ENCODE data around the gene PLEKHG5.

PLEKHG5 gene

GRCh38 chr1:6491480-6491962, at the start of gene PLEKHG5:
TSS of gene PLEKHG5 (minus strand) at chr1:6491667. CDS start at chr1:6477571, 14,096 bp downstream.
- peak within 1 kb of the TSS; percentile 40 to 62 (median 50) for H3K4me3 ChIP-seq
- H3K27ac ChIP-seq: peak within 1 kb of the TSS; percentile 54 to 98 (median 88)

DNA sequence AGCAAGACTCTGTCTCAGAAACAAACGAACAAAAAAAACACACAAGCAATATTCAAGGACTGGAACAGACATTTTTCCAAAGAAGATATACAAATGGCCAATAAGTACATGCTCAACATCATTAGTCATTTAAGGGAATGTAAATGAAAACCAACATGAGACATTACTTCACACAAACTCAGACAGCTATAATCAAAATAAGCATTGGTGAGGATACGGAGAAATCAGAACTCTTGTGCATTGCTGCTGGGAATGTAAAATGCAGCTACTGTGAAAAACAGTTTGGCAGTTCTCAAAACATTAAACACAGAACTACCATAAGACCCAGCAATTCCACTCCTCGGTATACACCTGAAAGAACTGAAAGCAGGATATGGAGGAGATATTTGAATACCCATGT, 47.5 kb upstream of the PLEKHG5 start:
- Histone ChIP-seq H3K27ac (peak overlapping the region in 2 of 21 experiments; percentile 33 to 39), H3K4me3 (no peak overlapping the region)

DNA sequence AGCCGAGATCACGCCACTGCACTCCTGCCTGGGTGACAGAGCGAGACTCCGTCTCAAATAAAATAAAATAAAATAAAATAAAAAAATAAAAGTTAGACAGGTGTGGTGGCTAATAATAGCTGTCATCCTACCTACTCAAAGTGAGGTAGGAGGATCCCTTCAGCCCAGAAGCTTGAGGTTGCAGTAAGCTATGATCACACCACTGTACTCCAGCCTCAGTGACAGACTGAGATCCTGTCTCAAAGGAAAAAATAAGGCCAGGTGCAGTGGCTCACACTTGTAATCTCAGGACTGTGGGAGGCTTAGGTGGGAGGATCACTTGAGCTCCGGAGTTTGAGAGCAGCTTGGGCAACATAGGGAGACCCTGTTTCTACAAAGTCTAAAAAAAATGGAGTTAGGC, 44.8 kb upstream of the PLEKHG5 start:
- H3K27ac ChIP-seq: no peak overlapping the region
- H3K4me3 ChIP-seq: no peak overlapping the region

DNA sequence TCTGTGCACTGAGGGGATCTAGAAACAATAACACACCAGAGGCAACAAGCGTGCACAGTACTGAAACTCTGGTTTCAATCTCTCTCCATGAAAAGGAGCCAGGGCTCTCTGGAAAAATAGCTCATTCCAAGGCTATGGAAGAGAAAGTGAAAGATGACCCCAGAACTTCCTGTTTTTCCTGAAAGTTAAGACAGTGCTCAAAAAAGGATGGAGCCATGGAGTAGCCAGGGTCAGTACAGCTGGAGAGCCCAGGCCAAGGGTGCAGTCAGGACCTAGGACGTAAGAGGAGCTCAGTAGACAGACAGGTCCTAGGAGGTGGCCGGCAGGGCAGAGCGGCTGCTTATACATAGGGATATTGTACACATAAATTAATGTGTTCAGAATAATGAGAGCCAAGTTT, 43.7 kb upstream of the PLEKHG5 start:
- Histone ChIP-seq H3K4me3 (no peak overlapping the region), H3K27ac (no peak overlapping the region)

DNA sequence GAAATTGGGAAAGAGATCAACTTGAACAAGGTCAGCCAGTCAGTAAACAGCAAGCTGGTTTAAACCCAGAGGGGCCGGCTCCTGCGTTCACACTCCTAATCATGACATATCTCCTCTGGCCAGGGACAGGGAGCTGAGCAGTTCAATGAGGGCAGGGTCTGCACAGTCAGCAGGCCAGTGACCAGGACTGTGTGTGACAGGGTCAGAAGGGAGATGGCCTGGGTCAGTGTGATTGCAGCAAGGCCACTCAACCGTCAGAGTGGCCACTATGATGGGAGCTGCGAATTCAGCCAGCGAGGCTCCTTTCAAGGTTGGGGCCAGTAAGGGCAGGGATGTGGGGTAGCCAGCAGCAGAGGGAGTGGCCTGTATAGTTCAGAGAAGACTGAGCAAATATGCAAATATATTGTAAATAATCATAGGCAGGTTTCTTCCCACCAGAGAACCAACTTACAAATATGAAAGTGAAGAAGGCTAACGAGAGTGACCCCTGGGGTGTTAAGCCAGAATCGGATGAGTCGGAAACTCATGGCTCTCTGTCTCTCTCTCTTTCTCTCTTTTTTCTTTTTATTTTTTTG, 42.9 kb upstream of the PLEKHG5 start:
- Histone ChIP-seq H3K4me3 (no peak overlapping the region), H3K27ac (no peak overlapping the region)

- no peak overlapping the region for H3K27ac ChIP-seq
Measured at GRCh38 chr1:6531996-6532395, 40.5 kb upstream of the PLEKHG5 start.

DNA sequence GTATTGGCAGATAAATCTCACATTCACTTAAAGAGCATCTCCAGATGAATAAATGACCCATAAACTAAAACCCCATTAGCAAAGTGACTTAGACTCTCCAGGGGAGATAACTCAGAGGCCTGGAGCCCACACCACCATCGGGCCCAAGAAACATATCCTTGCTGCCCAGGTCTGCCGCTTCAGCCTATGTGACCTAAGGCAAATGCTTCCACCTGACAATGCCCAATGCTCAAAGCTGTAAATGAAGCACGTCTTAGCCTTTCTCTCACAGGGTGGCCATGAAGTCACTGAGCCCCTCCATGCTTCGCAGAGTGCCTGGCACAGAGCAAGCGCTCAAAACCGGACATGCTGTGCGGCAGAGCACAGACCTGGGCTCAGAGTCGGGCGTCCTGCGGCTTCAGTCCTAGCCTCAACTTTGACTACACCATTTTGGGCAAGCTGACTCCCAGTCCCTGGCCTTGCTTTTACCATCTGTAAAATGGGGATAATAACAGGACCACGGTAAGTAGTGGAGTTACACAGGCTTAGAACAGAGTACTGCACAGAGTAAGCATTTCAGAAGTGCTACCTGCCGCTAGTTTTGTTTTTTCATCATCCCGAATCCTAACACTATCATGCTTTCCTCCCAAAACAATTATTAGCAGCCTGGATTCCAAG, 39.2 kb upstream of the PLEKHG5 start:
- Histone ChIP-seq H3K4me3 (no peak overlapping the region), H3K27ac (no peak overlapping the region)

More at GRCh38 chr1:6531996-6532395, 40.5 kb upstream of the PLEKHG5 start:
- H3K4me3 ChIP-seq: no peak overlapping the region

- H3K27ac ChIP-seq: no peak overlapping the region
- H3K4me3 ChIP-seq: no peak overlapping the region
Measured at GRCh38 chr1:6528492-6528891, 37.0 kb upstream of the PLEKHG5 start.

GRCh38 chr1:6526316-6526715, 34.8 kb upstream of the PLEKHG5 start:
- no peak overlapping the region for H3K27ac ChIP-seq
- no peak overlapping the region for H3K4me3 ChIP-seq

DNA sequence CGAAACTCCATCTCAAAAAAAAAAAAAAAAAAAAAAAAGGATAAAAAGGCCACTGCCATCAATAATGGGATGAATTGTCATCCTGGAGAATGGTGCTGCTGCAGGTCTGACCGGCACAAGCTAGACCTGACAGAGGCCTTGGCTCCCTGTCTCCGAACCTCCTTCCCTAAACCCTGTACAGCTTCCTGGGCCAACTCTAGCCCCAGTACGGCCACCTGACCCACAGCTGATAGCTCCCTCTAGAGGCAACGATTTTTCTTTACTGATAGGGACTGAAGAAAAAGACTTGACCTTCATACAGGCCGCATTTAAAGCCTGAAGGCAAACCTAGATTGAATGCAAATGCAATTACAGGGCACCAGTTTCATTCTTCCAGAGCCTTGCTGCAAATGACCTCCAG, 32.1 kb upstream of the PLEKHG5 start:
- H3K27ac ChIP-seq: no peak overlapping the region
- H3K4me3 ChIP-seq: no peak overlapping the region

GRCh38 chr1:6521536-6521935, 30.1 kb upstream of the PLEKHG5 start:
- Histone ChIP-seq H3K4me3 (no peak overlapping the region), H3K27ac (no peak overlapping the region)

- Histone ChIP-seq H3K27ac (peak overlapping the region in 7 of 21 experiments; percentile 9 to 68 (median 25)), H3K4me3 (no peak overlapping the region)
Measured at GRCh38 chr1:6519935-6520671, 28.6 kb upstream of the PLEKHG5 start.

GRCh38 chr1:6519491-6519934, 28.0 kb upstream of the PLEKHG5 start:
- H3K27ac ChIP-seq: peak overlapping the region in 6 of 21 experiments; percentile 22 to 68 (median 38)

GRCh38 chr1:6517435-6517851, 26.0 kb upstream of the PLEKHG5 start:
- no peak overlapping the region for H3K4me3 ChIP-seq
- H3K27ac ChIP-seq: no peak overlapping the region

More at GRCh38 chr1:6519491-6519934, 28.0 kb upstream of the PLEKHG5 start:
- H3K4me3 ChIP-seq: no peak overlapping the region

DNA sequence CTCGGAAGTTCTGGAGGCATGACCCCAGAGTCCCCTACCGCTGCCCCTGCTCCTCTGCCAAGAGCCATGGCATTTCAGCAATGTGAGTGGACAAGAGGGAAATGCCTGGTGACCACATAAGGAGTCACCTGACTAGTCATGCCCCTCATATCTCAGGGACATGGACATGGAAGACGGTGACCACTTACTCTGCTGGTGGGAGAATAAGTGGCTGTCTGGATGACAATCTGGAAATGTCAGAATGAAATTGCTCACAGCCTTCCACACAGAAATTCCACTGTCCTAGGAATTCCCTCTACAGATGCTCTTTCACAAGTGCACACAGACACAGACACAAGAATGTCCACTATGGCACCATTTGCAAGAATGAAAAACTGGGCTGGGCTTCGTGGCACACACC, 24.3 kb upstream of the PLEKHG5 start:
- no peak overlapping the region for H3K4me3 ChIP-seq
- H3K27ac ChIP-seq: no peak overlapping the region

- Histone ChIP-seq H3K4me3 (no peak overlapping the region), H3K27ac (no peak overlapping the region)
Measured at GRCh38 chr1:6513320-6513801, 21.9 kb upstream of the PLEKHG5 start.

- H3K4me3 ChIP-seq: no peak overlapping the region
- H3K27ac ChIP-seq: no peak overlapping the region
Measured at GRCh38 chr1:6512908-6513280, 21.4 kb upstream of the PLEKHG5 start.

GRCh38 chr1:6512245-6512907, 20.9 kb upstream of the PLEKHG5 start:
- no peak overlapping the region for H3K4me3 ChIP-seq
- H3K27ac ChIP-seq: no peak overlapping the region

- H3K4me3 ChIP-seq: no peak overlapping the region
- peak overlapping the region in 1 of 21 experiments; percentile 56 for H3K27ac ChIP-seq
Measured at GRCh38 chr1:6511561-6512244, 20.2 kb upstream of the PLEKHG5 start.
